Natural killer cell (primary cell): Measurements from ENCODE around the gene AEBP1. TPM values are rescaled to one million over a fixed set of nuclear protein-coding genes. Genes with fewer than 3 reads are reported as not detected.

Source experiments
- ATAC-seq, 3 donors: fragments of 150-1000 bp in 2 of 3; fragments of 200-7000 bp in 1 of 3; cut with Tn5 transposase; 1 replicate in 1 of 3; 2 replicates in 2 of 3; pipeline ENCODE4 v1.10.0; 2021; ENCODE audit warnings: mild to moderate bottlenecking in 2 of 3, moderate library complexity in 2 of 3
- DNase-seq, 2 donors: peaks; one replicate each; pipeline versions ENCODE4 v3.0.0 to v3.0.0-alpha.2; 2013 to 2021; ENCODE audit warnings: mixed read lengths in 1 of 2
- H3K27ac ChIP-seq: one replicate; pipeline ENCODE4 v1.5.1; 2013; ENCODE audit warnings: mild to moderate bottlenecking, low read length
- H3K27me3 ChIP-seq: one replicate; pipeline ENCODE4 v1.6.1; 2013; ENCODE audit warnings: low read length; ENCODE audit not compliant: control insufficient read depth, insufficient read depth
- H3K36me3 ChIP-seq: one replicate; pipeline ENCODE4 v1.6.1; 2013; ENCODE audit warnings: low read length; ENCODE audit not compliant: control insufficient read depth, insufficient read depth
- H3K4me1 ChIP-seq: one replicate; pipeline ENCODE4 v1.6.1; 2013; ENCODE audit warnings: low read length; ENCODE audit not compliant: control insufficient read depth, insufficient read depth
- H3K4me3 ChIP-seq: one replicate; pipeline ENCODE4 v1.5.1; 2013; ENCODE audit warnings: low read length
- H3K9me3 ChIP-seq: one replicate; pipeline ENCODE4 v1.6.1; 2013; ENCODE audit warnings: low read length; ENCODE audit not compliant: control insufficient read depth, insufficient read depth
- H3K27ac Mint-ChIP-seq, 2 donors: one replicate each; pipeline ENCODE4 v1.8.0; 2022; ENCODE audit warnings: mild to moderate bottlenecking in 2 of 2, mixed read lengths in 2 of 2, moderate library complexity in 1 of 2
- H3K27me3 Mint-ChIP-seq, 2 donors: one replicate each; pipeline ENCODE4 v1.8.0; 2022; ENCODE audit warnings: low read depth in 2 of 2, mixed read lengths in 2 of 2
- H3K36me3 Mint-ChIP-seq: one replicate; pipeline ENCODE4 v1.8.0; 2022; ENCODE audit warnings: mixed read lengths
- H3K4me1 Mint-ChIP-seq, 2 donors: one replicate each; pipeline ENCODE4 v1.8.0; 2022; ENCODE audit warnings: mixed read lengths in 2 of 2
- H3K4me3 Mint-ChIP-seq: one replicate; pipeline ENCODE4 v1.8.0; 2022; ENCODE audit warnings: mild to moderate bottlenecking, moderate library complexity, mixed read lengths
- H3K9me3 Mint-ChIP-seq, 2 donors: one replicate each; pipeline ENCODE4 v1.8.0; 2022; ENCODE audit warnings: mixed read lengths in 2 of 2
- WGBS: methylation state at CpG from one replicate; pipeline ENCODE4 v1.1.7; 2013; ENCODE audit warnings: missing lambda C conversion rate; ENCODE audit not compliant: insufficient coverage; 5-methylcytosine and 5-hydroxymethylcytosine counted together
- intact Hi-C: fragments of 100-400 bp; cut with micrococcal nuclease; formaldehyde crosslinking; loops from one replicate; pipeline ENCODE4 v1.14.2; 2022
- total RNA-seq, 4 donors: library from RNA; stranded (reverse); fragments of 120-200 nt in 1 of 4; gene quantifications; one replicate each; pipeline versions ENCODE4 v1.2.3 to v1.2.4, GENCODE V29; 2013 to 2022
- TF ChIP-seq, protein P1 (sequence below): fragments of 200-600 bp; IDR thresholded peaks from one replicate; pipeline ENCODE4 v1.8.0; 2022; ENCODE audit warnings: antibody characterized with exemption

AEBP1 gene
- total RNA-seq, 3 donors from 2014 or later (not counting 1 experiment from before 2014, with no cell fraction given) = 3.3 to 9.0 (median 6.4) TPM

- Mint-ChIP-seq H3K4me3 (no peak overlapping the region), H3K4me1 (peaks cover 12 to 23% of the 10 kb centered on the region in 2 donors), H3K36me3 (no peaks in the 10 kb centered on the region), H3K9me3 (no peaks in the 10 kb centered on the region), H3K27me3 (no peaks in the 10 kb centered on the region), H3K27ac (peak overlapping the region; percentile 29 to 70)
- Histone ChIP-seq H3K27me3 (no peaks in the 10 kb centered on the region), H3K27ac (no peak overlapping the region), H3K36me3 (peaks cover 16% of the 10 kb centered on the region), H3K4me3 (no peak overlapping the region), H3K9me3 (no peaks in the 10 kb centered on the region), H3K4me1 (peaks cover 22% of the 10 kb centered on the region)
- TF ChIP-seq, protein P1, sequence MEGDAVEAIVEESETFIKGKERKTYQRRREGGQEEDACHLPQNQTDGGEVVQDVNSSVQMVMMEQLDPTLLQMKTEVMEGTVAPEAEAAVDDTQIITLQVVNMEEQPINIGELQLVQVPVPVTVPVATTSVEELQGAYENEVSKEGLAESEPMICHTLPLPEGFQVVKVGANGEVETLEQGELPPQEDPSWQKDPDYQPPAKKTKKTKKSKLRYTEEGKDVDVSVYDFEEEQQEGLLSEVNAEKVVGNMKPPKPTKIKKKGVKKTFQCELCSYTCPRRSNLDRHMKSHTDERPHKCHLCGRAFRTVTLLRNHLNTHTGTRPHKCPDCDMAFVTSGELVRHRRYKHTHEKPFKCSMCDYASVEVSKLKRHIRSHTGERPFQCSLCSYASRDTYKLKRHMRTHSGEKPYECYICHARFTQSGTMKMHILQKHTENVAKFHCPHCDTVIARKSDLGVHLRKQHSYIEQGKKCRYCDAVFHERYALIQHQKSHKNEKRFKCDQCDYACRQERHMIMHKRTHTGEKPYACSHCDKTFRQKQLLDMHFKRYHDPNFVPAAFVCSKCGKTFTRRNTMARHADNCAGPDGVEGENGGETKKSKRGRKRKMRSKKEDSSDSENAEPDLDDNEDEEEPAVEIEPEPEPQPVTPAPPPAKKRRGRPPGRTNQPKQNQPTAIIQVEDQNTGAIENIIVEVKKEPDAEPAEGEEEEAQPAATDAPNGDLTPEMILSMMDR = no peak
- intact Hi-C loops = no loop called here
- WGBS = 35% methylated on average over 5 of the region's 6 CpGs
- ATAC-seq (no peak), DNase-seq (no peak)
These were observed 38.1 kb upstream of the AEBP1 start for GRCh38 chr7:44066111-44066460.

DNA sequence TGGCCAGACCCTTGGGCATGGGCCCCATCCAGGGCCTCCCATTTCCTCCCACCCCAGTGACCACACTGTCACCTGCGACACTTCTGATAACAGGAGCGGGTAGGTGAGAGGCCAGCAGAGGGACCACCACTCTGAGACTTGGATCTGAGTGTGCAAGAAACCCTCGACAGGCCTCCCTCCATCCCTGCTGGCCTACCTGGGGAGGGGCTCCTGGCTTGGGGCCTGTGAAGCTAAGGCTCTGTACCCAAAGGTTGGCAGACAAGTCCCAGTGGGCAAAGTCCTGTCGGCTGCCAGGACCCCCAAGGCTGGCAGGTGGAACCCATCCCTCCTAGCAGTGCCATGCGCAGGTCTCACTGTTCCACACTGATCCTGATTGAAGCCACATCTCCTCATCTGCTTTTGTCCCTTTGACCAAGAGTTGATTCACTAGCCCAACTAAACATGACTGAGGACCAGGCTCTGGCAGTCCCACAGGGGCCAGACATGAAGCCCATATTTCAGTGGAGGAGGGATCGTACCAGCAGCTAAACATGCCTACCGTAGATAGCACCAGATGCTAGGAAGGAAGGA lies 37.6 kb upstream of the AEBP1 start:
- DNase-seq (no peak), ATAC-seq (no peak)
- no peak overlapping the region for H3K4me3 Mint-ChIP-seq
- H3K4me1 ChIP-seq = peaks cover 22% of the 10 kb centered on the region
- H3K4me3 ChIP-seq = no peak overlapping the region
- peak overlapping the region; percentile 50 to 70 for H3K27ac Mint-ChIP-seq
- no peaks in the 10 kb centered on the region for H3K27me3 Mint-ChIP-seq
- peaks cover 12 to 23% of the 10 kb centered on the region in 2 donors for H3K4me1 Mint-ChIP-seq
- WGBS = 70% methylated on average over 7 of the region's 7 CpGs
- H3K9me3 ChIP-seq = no peaks in the 10 kb centered on the region
- no peak overlapping the region for H3K27ac ChIP-seq
- no peaks in the 10 kb centered on the region for H3K9me3 Mint-ChIP-seq
- TF ChIP-seq, protein P1 = no peak
- H3K36me3 Mint-ChIP-seq = no peaks in the 10 kb centered on the region
- intact Hi-C loops = no loop called here
- peaks cover 11% of the 10 kb centered on the region for H3K36me3 ChIP-seq
- no peaks in the 10 kb centered on the region for H3K27me3 ChIP-seq

DNA sequence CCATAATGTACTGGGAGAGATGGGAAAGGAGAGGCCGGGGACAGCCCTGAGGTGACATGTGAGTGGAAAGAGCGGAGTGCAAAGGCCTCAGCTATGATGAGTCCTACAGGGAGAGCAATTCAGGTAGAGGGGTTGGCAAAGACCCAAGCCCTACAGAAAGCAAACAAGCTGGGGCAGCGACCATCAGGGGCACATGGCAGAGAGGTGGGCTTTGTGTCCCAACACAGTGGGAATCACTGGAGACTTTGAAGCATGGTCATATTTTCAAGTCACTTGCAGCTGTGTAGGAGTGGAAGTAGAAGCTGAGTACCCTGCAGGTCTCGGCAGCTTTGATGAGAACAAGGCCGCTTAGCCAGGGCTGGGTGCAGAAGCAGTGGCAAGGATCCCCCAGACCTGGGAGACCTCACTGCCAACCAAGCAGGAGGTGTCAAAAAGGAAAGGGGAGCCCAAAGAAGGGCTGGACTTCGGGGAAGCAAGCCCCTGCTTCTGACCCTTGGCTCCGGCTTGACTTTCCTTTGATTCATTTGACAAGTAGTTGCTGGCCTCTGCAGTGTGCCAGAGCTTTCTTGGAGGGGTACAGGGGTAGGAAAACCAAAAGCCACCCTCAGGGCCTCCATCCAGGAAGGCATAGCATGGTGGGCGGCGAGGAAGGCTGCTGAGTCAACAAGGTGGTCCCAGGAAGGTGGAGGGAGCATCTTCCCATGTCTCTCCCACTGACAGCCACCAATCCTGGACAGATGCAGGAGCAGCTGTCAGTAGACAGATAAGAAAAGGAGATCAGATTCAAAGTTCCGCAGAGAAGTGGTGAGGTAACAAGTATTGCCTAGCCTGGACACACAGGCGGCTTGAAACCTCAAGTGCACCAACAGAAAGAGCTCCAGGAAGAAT lies 36.8 kb upstream of the AEBP1 start:
- Mint-ChIP-seq H3K4me1 (peaks cover 12 to 29% of the 10 kb centered on the region in 2 donors), H3K27ac (peak overlapping the region; percentile 50 to 63), H3K4me3 (no peak overlapping the region), H3K27me3 (no peaks in the 10 kb centered on the region), H3K9me3 (no peaks in the 10 kb centered on the region), H3K36me3 (no peaks in the 10 kb centered on the region)
- WGBS = 94% methylated on average over 11 of the region's 11 CpGs
- Histone ChIP-seq H3K36me3 (peaks cover 4% of the 10 kb centered on the region), H3K27me3 (no peaks in the 10 kb centered on the region), H3K27ac (no peak overlapping the region), H3K9me3 (no peaks in the 10 kb centered on the region), H3K4me3 (no peak overlapping the region), H3K4me1 (peaks cover 24% of the 10 kb centered on the region)
- DNase-seq (no peak), ATAC-seq (no peak)
- intact Hi-C loops = no loop called here
- TF ChIP-seq, protein P1 = no peak
